Endothelial cell of umbilical vein (primary cell): ENCODE measurements around the gene SETD3. TPM values are rescaled to one million over a fixed set of nuclear protein-coding genes. Genes with fewer than 3 reads are reported as not detected.

Experiments
- BruUV-seq: library from RNA; stranded (reverse); fragments of 400-500 nt; replicated peaks from 2 replicates; lab custom pipeline; 2021; lab: Mats Ljungman, UMichigan
- CTCF ChIA-PET: fragments of 300-600, 350-600 bp; sonication (Branson Sonifier 250); formaldehyde crosslinking; loops from one replicate; lab custom pipeline; 2021; ENCODE audit warnings: antibody characterized with exemption, inconsistent platforms; lab: Charles Lee
- POLR2A ChIA-PET: fragments of 300-600, 350-600 bp; sonication (Branson Sonifier 250); formaldehyde crosslinking; loops from one replicate; lab custom pipeline; 2021; ENCODE audit warnings: antibody characterized with exemption, inconsistent platforms; lab: Charles Lee
- DNase-seq: peaks from one replicate; pipeline ENCODE4 v3.0.0-alpha.2; 2011; ENCODE audit warnings: low read depth, low spot score
- FAIRE-seq: peaks from 2 replicates; lab custom pipeline; 2011; peaks lifted over from hg19 to GRCh38; lab: Jason Lieb, UNC
- H2AFZ ChIP-seq: 2 replicates; pipeline ENCODE4 v1.6.0; 2012; ENCODE audit warnings: low read depth, low read length, control low read depth, inconsistent platforms
- H3K27ac ChIP-seq: 2 replicates; pipeline ENCODE4 v1.5.1; 2011; ENCODE audit warnings: low read depth, mild to moderate bottlenecking, control low read depth, low read length, moderate library complexity; ENCODE audit not compliant: insufficient read depth
- H3K27me3 ChIP-seq, 2 experiments: 2 replicates each; pipeline versions ENCODE4 v1.6.0 to v1.6.1; 2011; ENCODE audit warnings: low read length in 2 of 2, mixed read lengths in 1 of 2; ENCODE audit not compliant: control insufficient read depth in 2 of 2, insufficient read depth in 2 of 2
- H3K36me3 ChIP-seq, 2 experiments: 2 replicates in 1 of 2; 3 replicates in 1 of 2; pipeline ENCODE4 v1.5.1; 2011; ENCODE audit warnings: low read length in 2 of 2, mild to moderate bottlenecking in 1 of 2, moderate library complexity in 1 of 2; ENCODE audit not compliant: control insufficient read depth in 2 of 2, insufficient read depth in 2 of 2; ENCODE audit errors: extremely low read depth in 1 of 2
- H3K4me1 ChIP-seq: 3 replicates; pipeline ENCODE4 v1.5.1; 2011; ENCODE audit warnings: mild to moderate bottlenecking, low read length; ENCODE audit not compliant: control insufficient read depth, insufficient read depth; ENCODE audit errors: extremely low read depth
- H3K4me2 ChIP-seq: 2 replicates; pipeline ENCODE4 v1.6.1; 2011; ENCODE audit warnings: low read length, control low read depth, mixed read lengths; ENCODE audit not compliant: insufficient read depth
- H3K4me3 ChIP-seq, 3 experiments: fragments of 200-600 bp in 1 of 3; sonication (generic), shearing (Covaris generic) in 1 of 3; replicated peaks in 1 of 3; 2 replicates each; pipeline ENCODE4 v1.5.1; 2011 to 2016; ENCODE audit warnings: control low read depth in 3 of 3, low read length in 3 of 3, mild to moderate bottlenecking in 2 of 3, inconsistent platforms in 1 of 3, low read depth in 1 of 3, moderate library complexity in 1 of 3; ENCODE audit not compliant: insufficient read depth in 1 of 3
- H3K79me2 ChIP-seq: 2 replicates; pipeline ENCODE4 v1.6.0; 2012; ENCODE audit warnings: low read length, inconsistent platforms; ENCODE audit not compliant: control insufficient read depth, insufficient read depth
- H3K9ac ChIP-seq: replicated peaks from 2 replicates; pipeline ENCODE3; 2011; ENCODE audit warnings: low read length, control low read depth; ENCODE audit not compliant: insufficient read depth; ENCODE audit errors: extremely low read depth
- H3K9me1 ChIP-seq: replicated peaks from 3 replicates; pipeline ENCODE4 v1.6.0; 2011; ENCODE audit warnings: mild to moderate bottlenecking, low read length; ENCODE audit not compliant: control insufficient read depth, insufficient read depth; ENCODE audit errors: extremely low read depth
- H3K9me3 ChIP-seq: replicated peaks from 2 replicates; pipeline ENCODE4 v1.5.1; 2012; ENCODE audit warnings: low read length, inconsistent platforms; ENCODE audit not compliant: control insufficient read depth, insufficient read depth
- H4K20me1 ChIP-seq: replicated peaks from 2 replicates; pipeline ENCODE3; 2011; ENCODE audit warnings: mild to moderate bottlenecking, low read length; ENCODE audit not compliant: control insufficient read depth, insufficient read depth; ENCODE audit errors: extremely low read depth
- EZH2 ChIP-seq: IDR thresholded peaks from 2 replicates; pipeline ENCODE4 v1.6.1; 2012; ENCODE audit warnings: borderline replicate concordance, low read depth, mild to moderate bottlenecking, moderate library complexity, low read length, inconsistent platforms; ENCODE audit not compliant: severe bottlenecking
- FOS ChIP-seq: IDR thresholded peaks from 2 replicates; pipeline ENCODE4 v1.6.1; 2011; ENCODE audit warnings: mild to moderate bottlenecking, low read length, moderate library complexity, borderline replicate concordance; ENCODE audit not compliant: insufficient read depth
- GATA2 ChIP-seq: IDR thresholded peaks from 2 replicates; pipeline ENCODE4 v1.7.0; 2011; ENCODE audit warnings: low read depth, mild to moderate bottlenecking, moderate library complexity, mixed read lengths, low read length; ENCODE audit not compliant: insufficient read length, insufficient read depth
- JUN ChIP-seq: IDR thresholded peaks from 2 replicates; pipeline ENCODE4 v1.6.1; 2011; ENCODE audit warnings: borderline replicate concordance, low read depth; ENCODE audit not compliant: insufficient read length, insufficient read depth
- MAX ChIP-seq: IDR thresholded peaks from 2 replicates; pipeline ENCODE4 v1.6.1; 2011; ENCODE audit not compliant: insufficient read depth, insufficient read length
- MYC ChIP-seq: IDR thresholded peaks from one replicate; pipeline ENCODE4 v1.6.1; 2011; ENCODE audit warnings: mild to moderate bottlenecking, low read depth, low read length
- POLR2A ChIP-seq: IDR thresholded peaks from 2 replicates; pipeline ENCODE4 v1.6.1; 2012; ENCODE audit warnings: low read depth, mild to moderate bottlenecking, control low read depth, low read length
- POLR2AphosphoS5 ChIP-seq: IDR thresholded peaks from 2 replicates; pipeline ENCODE4 v1.6.1; 2012; ENCODE audit warnings: low read depth, mild to moderate bottlenecking, control low read depth, low read length, moderate library complexity; ENCODE audit not compliant: insufficient read depth
- dilution Hi-C: fragments of 300-500 bp; cut with MboI; formaldehyde crosslinking; loops from one replicate; pipeline ENCODE4 v1.15.0; 2019; ENCODE audit warnings: low sequenced_read_pairs; ENCODE audit not compliant: extremely low pct_ligation_motif_present
- intact Hi-C: fragments of 100-400 bp; cut with micrococcal nuclease; formaldehyde crosslinking; loops from one replicate; pipeline ENCODE4 v1.10.0; 2022
- polyA plus RNA-seq, 4 experiments: library from polyadenylated mRNA; depleted of rRNA in 3 of 4; stranded (reverse) in 3 of 4; unstranded in 1 of 4; fragments of >200 nt; gene quantifications; 2 replicates each; pipeline versions ENCODE4 v1.2.1 to v1.2.3, GENCODE V29; 2011 to 2012; ENCODE audit warnings: missing spikeins in 1 of 4
- total RNA-seq: library from RNA; stranded (reverse); gene quantifications from 2 replicates; pipeline ENCODE4 v1.2.3, GENCODE V29; 2021
- TF ChIP-seq, protein P1 (sequence below), 2 donors: IDR thresholded peaks; 1 replicate in 1 of 2; 2 replicates in 1 of 2; pipeline ENCODE4 v1.5.1; 2011; ENCODE audit warnings: low read length in 2 of 2, mild to moderate bottlenecking in 2 of 2, moderate library complexity in 2 of 2, control low read depth in 1 of 2, inconsistent platforms in 1 of 2, low read depth in 1 of 2; ENCODE audit not compliant: insufficient read depth in 1 of 2; ENCODE audit errors: extremely low read depth in 1 of 2

The SETD3 gene
- total and polyA plus RNA-seq, 2 donors (not counting 3 experiments of a cell fraction or from before 2014, with no cell fraction given): 18.1 to 53.1 TPM

- POLR2A ChIA-PET: no interaction called here
- no peaks in the 10 kb centered on the region for H3K9me3 ChIP-seq
- H4K20me1 ChIP-seq: peaks cover 3% of the 10 kb centered on the region
- no peak overlapping the region for H2AFZ ChIP-seq
- no peak overlapping the region for H3K9ac ChIP-seq
- no peaks in the 10 kb centered on the region for H3K27me3 ChIP-seq
- FAIRE-seq (no peak), DNase-seq (no peak)
- no peak overlapping the region for H3K27ac ChIP-seq
- intact Hi-C loops: no loop called here
- dilution Hi-C loops: no loop called here
- peaks cover 94% of the 10 kb centered on the region for H3K79me2 ChIP-seq
- no TSS peak for BruUV-seq
- H3K4me3 ChIP-seq: no peak overlapping the region
- no peak overlapping the region for H3K4me2 ChIP-seq
- no peaks in the 10 kb centered on the region for H3K36me3 ChIP-seq
- H3K9me1 ChIP-seq: no peaks in the 10 kb centered on the region
- peaks cover 15% of the 10 kb centered on the region for H3K4me1 ChIP-seq
- CTCF ChIA-PET: interaction anchor here (1.2 kb wide), 1 partner anchor 59 kb away, joined by 4 read pairs; no protein-coding TSS in a partner anchor
- TF ChIP-seq FOS (no peak), JUN (no peak), GATA2 (no peak), EZH2 (no peak), POLR2A (no peak), MYC (no peak), POLR2AphosphoS5 (no peak), MAX (no peak)
- TF ChIP-seq, protein P1, sequence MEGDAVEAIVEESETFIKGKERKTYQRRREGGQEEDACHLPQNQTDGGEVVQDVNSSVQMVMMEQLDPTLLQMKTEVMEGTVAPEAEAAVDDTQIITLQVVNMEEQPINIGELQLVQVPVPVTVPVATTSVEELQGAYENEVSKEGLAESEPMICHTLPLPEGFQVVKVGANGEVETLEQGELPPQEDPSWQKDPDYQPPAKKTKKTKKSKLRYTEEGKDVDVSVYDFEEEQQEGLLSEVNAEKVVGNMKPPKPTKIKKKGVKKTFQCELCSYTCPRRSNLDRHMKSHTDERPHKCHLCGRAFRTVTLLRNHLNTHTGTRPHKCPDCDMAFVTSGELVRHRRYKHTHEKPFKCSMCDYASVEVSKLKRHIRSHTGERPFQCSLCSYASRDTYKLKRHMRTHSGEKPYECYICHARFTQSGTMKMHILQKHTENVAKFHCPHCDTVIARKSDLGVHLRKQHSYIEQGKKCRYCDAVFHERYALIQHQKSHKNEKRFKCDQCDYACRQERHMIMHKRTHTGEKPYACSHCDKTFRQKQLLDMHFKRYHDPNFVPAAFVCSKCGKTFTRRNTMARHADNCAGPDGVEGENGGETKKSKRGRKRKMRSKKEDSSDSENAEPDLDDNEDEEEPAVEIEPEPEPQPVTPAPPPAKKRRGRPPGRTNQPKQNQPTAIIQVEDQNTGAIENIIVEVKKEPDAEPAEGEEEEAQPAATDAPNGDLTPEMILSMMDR (IDR thresholded peaks at IDR 0.05; ENCODE audit: extremely low read depth in 1 of 2, insufficient read depth in 1 of 2, low read depth in 1 of 2, low read length in 2 of 2): no peak
Measured at GRCh38 chr14:99475179-99475578, 5.5 kb downstream of the SETD3 start.
